GM23248 (cell line): ENCODE measurements around the gene PYDC2.

Experiments
- EZH2 ChIP-seq: fragments of 200-600 bp; sonication (generic); IDR thresholded peaks from 2 replicates; pipeline ENCODE4 v1.6.1; 2018; ENCODE audit warnings: antibody characterized with exemption, mild to moderate bottlenecking; ENCODE audit not compliant: insufficient read depth, poor library complexity, severe bottlenecking
- EZH2phosphoT487 ChIP-seq: fragments of 200-600 bp; sonication (generic); IDR thresholded peaks from 2 replicates; pipeline ENCODE4 v1.6.1; 2018; ENCODE audit warnings: antibody characterized with exemption, moderate library complexity, mild to moderate bottlenecking, low read depth; ENCODE audit not compliant: insufficient read depth

DNA sequence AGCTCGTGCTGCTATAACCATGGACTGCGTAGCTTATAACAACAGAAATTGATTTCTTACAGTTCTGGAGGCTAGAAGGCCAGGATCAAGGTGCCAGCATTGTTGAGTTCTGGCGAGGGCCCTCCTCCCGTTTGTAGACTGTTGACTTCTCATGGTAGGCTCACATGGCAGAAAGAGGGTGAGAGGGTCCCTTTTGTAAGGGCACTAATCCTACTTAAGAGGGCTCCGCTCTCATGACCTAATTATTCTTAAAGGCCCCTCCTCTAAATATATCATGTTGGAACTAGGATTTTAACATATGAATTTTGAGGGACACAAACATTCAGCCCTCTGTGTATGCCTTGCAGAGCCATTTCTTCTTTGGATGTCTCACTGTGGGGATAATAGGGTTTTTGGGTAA lies 28.8 kb upstream of the PYDC2 start:
- TF ChIP-seq EZH2 (no peak), EZH2phosphoT487 (no peak)
